GM19240 (cell line): ENCODE data around the gene SLMAP.

Experiments used
- DNase-seq: peaks from one replicate; pipeline ENCODE4 v3.0.0; 2011; ENCODE audit warnings: low spot score; ENCODE audit not compliant: insufficient read length

Gene SLMAP

GRCh38 chr3:57937092-57937491 lies 181.0 kb downstream of the SLMAP start:
- DNase-seq = no peak

- no peak for DNase-seq
Observed at GRCh38 chr3:57939775-57940174, 183.7 kb downstream of the SLMAP start.

- no peak for DNase-seq
Observed at GRCh38 chr3:57942388-57942787, 186.3 kb downstream of the SLMAP start.

- no peak for DNase-seq
Observed at GRCh38 chr3:57942872-57943283, 186.8 kb downstream of the SLMAP start.

GRCh38 chr3:57943525-57944495 lies 187.7 kb downstream of the SLMAP start:
- no peak for DNase-seq

- DNase-seq = no peak
Observed at GRCh38 chr3:57946970-57947381, 190.9 kb downstream of the SLMAP start.

GRCh38 chr3:57948080-57948671 lies 192.1 kb downstream of the SLMAP start:
- DNase-seq = no peak

- no peak for DNase-seq
Observed at GRCh38 chr3:57948781-57949242, 192.7 kb downstream of the SLMAP start.

GRCh38 chr3:57949344-57949743 lies 193.2 kb downstream of the SLMAP start:
- no peak for DNase-seq

- no peak for DNase-seq
Observed at GRCh38 chr3:57949785-57950615, 193.9 kb downstream of the SLMAP start.

- DNase-seq = no peak
Observed at GRCh38 chr3:57951066-57951882, 195.2 kb downstream of the SLMAP start.

- no peak for DNase-seq
Observed at GRCh38 chr3:57952208-57952631, 196.1 kb downstream of the SLMAP start.

GRCh38 chr3:57952651-57953050 lies 196.5 kb downstream of the SLMAP start:
- DNase-seq = no peak

GRCh38 chr3:57953576-57953975 lies 197.5 kb downstream of the SLMAP start:
- no peak for DNase-seq

- no peak for DNase-seq
Observed at GRCh38 chr3:57956119-57956832, 200.2 kb downstream of the SLMAP start.

- DNase-seq = no peak
Observed at GRCh38 chr3:57956833-57957174, 200.7 kb downstream of the SLMAP start.

- DNase-seq = no peak
Observed at GRCh38 chr3:57957824-57958223, 201.7 kb downstream of the SLMAP start.

GRCh38 chr3:57958642-57959422 lies 202.7 kb downstream of the SLMAP start:
- DNase-seq = no peak

GRCh38 chr3:57959423-57960173 lies 203.5 kb downstream of the SLMAP start:
- DNase-seq = no peak
